ENCODE data around the gene CNTLN. TPM values are rescaled to one million over a fixed set of nuclear protein-coding genes. Genes with fewer than 3 reads are reported as not detected.

CNTLN gene
- total and polyA plus RNA-seq, 8 donors, result 1.2 to 3.1 (median 2.2) TPM

- no peak overlapping the region for H3K27ac ChIP-seq
- WGBS, 2 donors, result 93 to 94% methylated on average over 2 of the region's 2 CpGs
- H3K4me3 ChIP-seq, result no peak overlapping the region
- H3K9me3 ChIP-seq, result no peaks in the 10 kb centered on the region
- H3K4me1 ChIP-seq, result no peaks in the 10 kb centered on the region
- no peak for FAIRE-seq
- DNase-seq, result no peak
- ATAC-seq, result no peak
- intact Hi-C loops (cut with DNase I), result no loop called here
- no peaks in the 10 kb centered on the region for H3K27me3 ChIP-seq
- no peaks in the 10 kb centered on the region for H3K36me3 ChIP-seq
- TF ChIP-seq, protein P1, sequence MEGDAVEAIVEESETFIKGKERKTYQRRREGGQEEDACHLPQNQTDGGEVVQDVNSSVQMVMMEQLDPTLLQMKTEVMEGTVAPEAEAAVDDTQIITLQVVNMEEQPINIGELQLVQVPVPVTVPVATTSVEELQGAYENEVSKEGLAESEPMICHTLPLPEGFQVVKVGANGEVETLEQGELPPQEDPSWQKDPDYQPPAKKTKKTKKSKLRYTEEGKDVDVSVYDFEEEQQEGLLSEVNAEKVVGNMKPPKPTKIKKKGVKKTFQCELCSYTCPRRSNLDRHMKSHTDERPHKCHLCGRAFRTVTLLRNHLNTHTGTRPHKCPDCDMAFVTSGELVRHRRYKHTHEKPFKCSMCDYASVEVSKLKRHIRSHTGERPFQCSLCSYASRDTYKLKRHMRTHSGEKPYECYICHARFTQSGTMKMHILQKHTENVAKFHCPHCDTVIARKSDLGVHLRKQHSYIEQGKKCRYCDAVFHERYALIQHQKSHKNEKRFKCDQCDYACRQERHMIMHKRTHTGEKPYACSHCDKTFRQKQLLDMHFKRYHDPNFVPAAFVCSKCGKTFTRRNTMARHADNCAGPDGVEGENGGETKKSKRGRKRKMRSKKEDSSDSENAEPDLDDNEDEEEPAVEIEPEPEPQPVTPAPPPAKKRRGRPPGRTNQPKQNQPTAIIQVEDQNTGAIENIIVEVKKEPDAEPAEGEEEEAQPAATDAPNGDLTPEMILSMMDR (IDR thresholded peaks at IDR 0.05), result no peak
Observed at GRCh38 chr9:17291766-17292165, 156.9 kb downstream of the CNTLN start.

DNA sequence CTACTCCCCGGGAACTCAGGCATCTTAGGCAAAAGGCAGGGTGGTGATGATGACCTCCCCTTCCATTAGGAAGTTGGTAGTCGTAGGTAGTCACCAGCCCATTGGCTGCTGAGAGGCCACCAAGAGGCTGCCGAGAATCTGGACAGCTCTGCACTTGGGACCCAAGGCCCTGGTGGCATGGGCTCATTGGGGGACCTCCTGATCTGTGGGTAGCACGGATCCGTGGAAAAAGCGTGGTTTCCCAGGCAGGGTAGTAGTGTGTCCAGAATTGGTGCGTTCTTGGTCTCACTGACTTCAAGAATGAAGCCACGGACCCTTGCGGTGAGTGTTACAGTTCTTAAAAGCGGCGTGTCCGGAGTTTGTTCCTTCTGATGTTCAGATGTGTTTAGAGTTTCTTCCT lies 158.8 kb downstream of the CNTLN start:
- H3K4me3 ChIP-seq, result no peak overlapping the region
- no peaks in the 10 kb centered on the region for H3K27me3 ChIP-seq
- no peaks in the 10 kb centered on the region for H3K36me3 ChIP-seq
- no peak for FAIRE-seq
- TF ChIP-seq, protein P1 (IDR thresholded peaks at IDR 0.05), result no peak
- H3K27ac ChIP-seq, result no peak overlapping the region
- no peak for ATAC-seq
- no peak for DNase-seq
- intact Hi-C loops (cut with DNase I), result no loop called here
- H3K4me1 ChIP-seq, result no peaks in the 10 kb centered on the region
- no peaks in the 10 kb centered on the region for H3K9me3 ChIP-seq
- 97% methylated on average over 12 of the region's 12 CpGs for WGBS, 2 donors

- Histone ChIP-seq H3K4me3 (no peak overlapping the region), H3K27me3 (no peaks in the 10 kb centered on the region), H3K36me3 (no peaks in the 10 kb centered on the region), H3K9me3 (no peaks in the 10 kb centered on the region), H3K27ac (no peak overlapping the region), H3K4me1 (no peaks in the 10 kb centered on the region)
- no peak for FAIRE-seq
- 98 to 99% methylated on average over 34 to 37 of the region's 41 CpGs for WGBS, 2 donors
- intact Hi-C loops (cut with DNase I), result no loop called here
- no peak for ATAC-seq
- peak in 1 of 6 donors; percentile 49 for DNase-seq
- TF ChIP-seq, protein P1 (IDR thresholded peaks at IDR 0.05), result no peak
Observed at GRCh38 chr9:17294822-17295624, 160.2 kb downstream of the CNTLN start.

- Histone ChIP-seq H3K9me3 (no peaks in the 10 kb centered on the region), H3K4me1 (no peaks in the 10 kb centered on the region), H3K4me3 (no peak overlapping the region), H3K36me3 (no peaks in the 10 kb centered on the region), H3K27me3 (no peaks in the 10 kb centered on the region), H3K27ac (no peak overlapping the region)
- DNase-seq, result no peak
- intact Hi-C loops (cut with DNase I), result no loop called here
- ATAC-seq, result no peak
- TF ChIP-seq, protein P1 (IDR thresholded peaks at IDR 0.05), result no peak
- FAIRE-seq, result no peak
Observed at GRCh38 chr9:17315341-17315740, 180.5 kb downstream of the CNTLN start.

DNA sequence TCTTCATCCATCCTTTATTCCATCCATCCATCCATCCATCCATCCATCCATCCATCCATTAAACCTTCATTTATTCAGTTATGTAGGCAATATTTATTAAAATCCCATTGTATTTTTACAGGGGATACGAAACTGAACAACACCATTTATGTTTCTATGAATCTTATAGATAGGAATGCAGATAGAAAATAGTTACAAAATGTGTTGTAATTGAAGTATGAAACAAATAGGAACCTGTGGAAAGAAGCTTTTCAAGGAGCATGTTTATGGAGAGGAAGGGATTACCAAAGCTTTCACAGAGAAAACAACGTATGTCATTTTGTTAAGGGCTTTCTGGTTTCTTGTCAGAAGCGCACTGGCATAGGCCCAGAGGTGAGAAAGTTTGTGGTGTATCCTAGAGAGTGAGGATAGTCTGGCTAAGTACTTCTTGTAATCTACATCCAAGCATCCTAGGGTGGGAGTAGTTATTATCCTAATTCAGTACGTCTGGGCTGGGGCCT lies 184.0 kb downstream of the CNTLN start:
- FAIRE-seq (no peak), DNase-seq (no peak), ATAC-seq (no peak)
- intact Hi-C loops (cut with DNase I), result no loop called here
- WGBS, 2 donors, result 91 to 94% methylated on average over 4 of the region's 4 CpGs
- Histone ChIP-seq H3K27ac (no peak overlapping the region), H3K36me3 (no peaks in the 10 kb centered on the region), H3K27me3 (no peaks in the 10 kb centered on the region), H3K9me3 (no peaks in the 10 kb centered on the region), H3K4me3 (no peak overlapping the region), H3K4me1 (no peaks in the 10 kb centered on the region)
- TF ChIP-seq, protein P1 (IDR thresholded peaks at IDR 0.05), result no peak
